Activated naive CD8-positive, alpha-beta T cell treated with anti-CD3 and anti-CD28 coated beads for 36 hours (primary cell): ENCODE measurements around the gene VASN. TPM values are rescaled to one million over a fixed set of nuclear protein-coding genes. Genes with fewer than 3 reads are reported as not detected.

Source experiments
- DNase-seq: peaks from one replicate; pipeline ENCODE4 v3.0.0; 2021
- H3K27ac Mint-ChIP-seq: one replicate; pipeline ENCODE4 v1.8.0; 2022; ENCODE audit warnings: mild to moderate bottlenecking, moderate library complexity, mixed read lengths
- H3K27me3 Mint-ChIP-seq: one replicate; pipeline ENCODE4 v1.8.0; 2022; ENCODE audit warnings: mild to moderate bottlenecking, mixed read lengths
- H3K36me3 Mint-ChIP-seq: one replicate; pipeline ENCODE4 v1.8.0; 2021; ENCODE audit warnings: mild to moderate bottlenecking, mixed read lengths
- H3K4me1 Mint-ChIP-seq: one replicate; pipeline ENCODE4 v1.8.0; 2021; ENCODE audit warnings: mixed read lengths
- H3K4me3 Mint-ChIP-seq: one replicate; pipeline ENCODE4 v1.8.0; 2022; ENCODE audit warnings: mild to moderate bottlenecking, moderate library complexity, mixed read lengths
- H3K9me3 Mint-ChIP-seq: one replicate; pipeline ENCODE4 v1.8.0; 2022; ENCODE audit warnings: mixed read lengths
- total RNA-seq, 2 experiments: library from RNA; stranded (reverse); gene quantifications; one replicate each; pipeline ENCODE4 v1.2.3, GENCODE V29; 2021

VASN gene
- total RNA-seq, 2 experiments from 2014 or later, result 0.08 TPM; not detected in 1

- Mint-ChIP-seq H3K4me1 (peaks cover 10% of the 10 kb centered on the region), H3K27me3 (no peaks in the 10 kb centered on the region), H3K36me3 (peaks cover 4% of the 10 kb centered on the region), H3K4me3 (no peak overlapping the region), H3K9me3 (no peaks in the 10 kb centered on the region), H3K27ac (no peak overlapping the region)
- no peak for DNase-seq
These were observed 49.0 kb downstream of the VASN start for GRCh38 chr16:4420505-4421105.

GRCh38 chr16:4425378-4426020, 53.9 kb downstream of the VASN start, which contains the start of gene DNAJA3:
Gene DNAJA3, plus strand, starts transcription at chr16:4425868. Its CDS starts 14 bp downstream, at chr16:4425882.
- no peaks in the 10 kb centered on the region for H3K27me3 Mint-ChIP-seq
- peak; percentile 96 for DNase-seq
- peaks cover 33% of the 10 kb centered on the region for H3K36me3 Mint-ChIP-seq
- H3K9me3 Mint-ChIP-seq, result no peaks in the 10 kb centered on the region
- H3K4me3 Mint-ChIP-seq, result peak within 1 kb of the TSS; percentile 99
- peak within 1 kb of the TSS; percentile 99 for H3K27ac Mint-ChIP-seq
- H3K4me1 Mint-ChIP-seq, result peaks cover 26% of the 10 kb centered on the region

- H3K27me3 Mint-ChIP-seq, result no peaks in the 10 kb centered on the region
- no peak for DNase-seq
- H3K9me3 Mint-ChIP-seq, result no peaks in the 10 kb centered on the region
- H3K4me1 Mint-ChIP-seq, result peaks cover 26% of the 10 kb centered on the region
- peaks cover 35% of the 10 kb centered on the region for H3K36me3 Mint-ChIP-seq
- peak overlapping the region; percentile 99 for H3K4me3 Mint-ChIP-seq
- H3K27ac Mint-ChIP-seq, result peak overlapping the region; percentile 99
These were observed 54.5 kb downstream of the VASN start for GRCh38 chr16:4426021-4426684.

- Mint-ChIP-seq H3K27ac (peak overlapping the region; percentile 99), H3K9me3 (no peaks in the 10 kb centered on the region), H3K36me3 (peaks cover 38% of the 10 kb centered on the region), H3K4me1 (peaks cover 26% of the 10 kb centered on the region), H3K27me3 (no peaks in the 10 kb centered on the region), H3K4me3 (peak overlapping the region; percentile 99)
- DNase-seq, result no peak
These were observed 55.2 kb downstream of the VASN start for GRCh38 chr16:4426722-4427372.

GRCh38 chr16:4428500-4428899, 56.9 kb downstream of the VASN start:
- Mint-ChIP-seq H3K9me3 (no peaks in the 10 kb centered on the region), H3K4me1 (peaks cover 28% of the 10 kb centered on the region), H3K27me3 (no peaks in the 10 kb centered on the region), H3K4me3 (peak overlapping the region; percentile 22), H3K36me3 (peaks cover 37% of the 10 kb centered on the region), H3K27ac (peak overlapping the region; percentile 34)
- no peak for DNase-seq

- Mint-ChIP-seq H3K4me1 (peaks cover 30% of the 10 kb centered on the region), H3K27me3 (no peaks in the 10 kb centered on the region), H3K4me3 (no peak overlapping the region), H3K36me3 (peaks cover 35% of the 10 kb centered on the region), H3K9me3 (no peaks in the 10 kb centered on the region), H3K27ac (no peak overlapping the region)
- no peak for DNase-seq
These were observed 59.4 kb downstream of the VASN start for GRCh38 chr16:4431023-4431422.

Other genes with a start within 250 kb of the VASN start
- not detected for gene SRL, start 129.8 kb upstream of the VASN start, total RNA-seq
- 10 to 100 TPM; 44.2 to 44.9 TPM for gene TFAP4, start 98.8 kb upstream of the VASN start, total RNA-seq
- gene GLIS2, start 55.8 kb upstream of the VASN start, total RNA-seq, result under 1 TPM; 0.08 to 0.16 TPM
- 10 to 100 TPM; 73.0 to 73.9 TPM for gene PAM16, start 20.5 kb upstream of the VASN start, total RNA-seq
- 10 to 100 TPM; 66.2 to 73.1 TPM for gene CORO7, start 44.7 kb downstream of the VASN start, total RNA-seq
- 100 to 1,000 TPM; 103 to 107 TPM for gene DNAJA3, start 54.0 kb downstream of the VASN start, total RNA-seq
- 10 to 100 TPM; 62.5 to 64.4 TPM for gene NMRAL1, start 102.8 kb downstream of the VASN start, total RNA-seq
- 10 to 100 TPM; 84.4 to 88.4 TPM for gene HMOX2, start 104.5 kb downstream of the VASN start, total RNA-seq
- 10 to 100 TPM; 33.0 to 33.3 TPM for gene CDIP1, start 166.9 kb downstream of the VASN start, total RNA-seq
- under 1 TPM; 0.08 to 0.20 TPM for gene C16orf96, start 184.5 kb downstream of the VASN start, total RNA-seq
- gene UBALD1, start 243.0 kb downstream of the VASN start, total RNA-seq, result 10 to 100 TPM; 21.3 to 25.4 TPM